Astrocyte of the cerebellum (primary cell): ENCODE measurements around the gene CHKA.
A peak's percentile ranks its signal among the peaks of the same experiment; 100 is the strongest.

Experiments used
- DNase-seq: peaks from one replicate; pipeline ENCODE4 v3.0.0-alpha.2; 2011; ENCODE audit warnings: low read depth
- H3K4me3 ChIP-seq: 2 replicates; pipeline ENCODE4 v1.5.1; 2011; ENCODE audit warnings: mild to moderate bottlenecking, low read depth, low read length, moderate library complexity
- in situ Hi-C: cut with HindIII; loops from 2 replicates; pipeline ENCODE4 v1.10.0; 2017; ENCODE audit warnings: low sequenced_read_pairs
- TF ChIP-seq, protein P1 (sequence below): IDR thresholded peaks from 2 replicates; pipeline ENCODE4 v1.5.1; 2012; ENCODE audit warnings: low read length, low read depth, moderate library complexity, mild to moderate bottlenecking; ENCODE audit errors: missing control alignments

The CHKA gene

DNA sequence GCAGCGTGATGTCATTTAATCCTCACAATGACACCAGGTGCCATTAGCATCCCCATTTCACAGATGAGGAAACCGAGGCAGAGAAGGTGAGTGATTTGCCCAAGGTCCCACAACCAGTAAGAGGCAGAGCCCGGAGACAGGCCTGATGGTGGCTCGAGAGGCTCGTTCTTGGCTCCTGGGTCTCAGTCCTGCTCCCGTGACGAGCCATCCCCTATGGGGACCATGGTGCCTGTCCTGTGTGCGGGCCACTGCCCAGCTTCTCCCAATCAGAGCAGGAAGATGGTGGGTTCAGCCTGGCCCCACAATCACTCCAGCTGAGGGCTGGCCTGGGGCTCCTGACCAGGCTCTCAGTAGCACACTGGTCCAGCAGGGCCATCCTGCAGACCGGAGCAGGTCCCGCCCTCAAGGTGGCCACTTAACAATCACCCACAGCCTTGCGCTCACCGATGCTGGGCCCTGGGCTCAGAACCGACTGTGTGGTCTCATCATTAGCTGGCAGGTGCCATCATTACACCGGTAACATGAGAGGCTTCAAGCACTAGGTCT lies 107.5 kb downstream of the CHKA start:
- in situ Hi-C loops = no loop called here
- H3K4me3 ChIP-seq = no peak overlapping the region
- TF ChIP-seq, protein P1, sequence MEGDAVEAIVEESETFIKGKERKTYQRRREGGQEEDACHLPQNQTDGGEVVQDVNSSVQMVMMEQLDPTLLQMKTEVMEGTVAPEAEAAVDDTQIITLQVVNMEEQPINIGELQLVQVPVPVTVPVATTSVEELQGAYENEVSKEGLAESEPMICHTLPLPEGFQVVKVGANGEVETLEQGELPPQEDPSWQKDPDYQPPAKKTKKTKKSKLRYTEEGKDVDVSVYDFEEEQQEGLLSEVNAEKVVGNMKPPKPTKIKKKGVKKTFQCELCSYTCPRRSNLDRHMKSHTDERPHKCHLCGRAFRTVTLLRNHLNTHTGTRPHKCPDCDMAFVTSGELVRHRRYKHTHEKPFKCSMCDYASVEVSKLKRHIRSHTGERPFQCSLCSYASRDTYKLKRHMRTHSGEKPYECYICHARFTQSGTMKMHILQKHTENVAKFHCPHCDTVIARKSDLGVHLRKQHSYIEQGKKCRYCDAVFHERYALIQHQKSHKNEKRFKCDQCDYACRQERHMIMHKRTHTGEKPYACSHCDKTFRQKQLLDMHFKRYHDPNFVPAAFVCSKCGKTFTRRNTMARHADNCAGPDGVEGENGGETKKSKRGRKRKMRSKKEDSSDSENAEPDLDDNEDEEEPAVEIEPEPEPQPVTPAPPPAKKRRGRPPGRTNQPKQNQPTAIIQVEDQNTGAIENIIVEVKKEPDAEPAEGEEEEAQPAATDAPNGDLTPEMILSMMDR = no peak
- DNase-seq = no peak

DNA sequence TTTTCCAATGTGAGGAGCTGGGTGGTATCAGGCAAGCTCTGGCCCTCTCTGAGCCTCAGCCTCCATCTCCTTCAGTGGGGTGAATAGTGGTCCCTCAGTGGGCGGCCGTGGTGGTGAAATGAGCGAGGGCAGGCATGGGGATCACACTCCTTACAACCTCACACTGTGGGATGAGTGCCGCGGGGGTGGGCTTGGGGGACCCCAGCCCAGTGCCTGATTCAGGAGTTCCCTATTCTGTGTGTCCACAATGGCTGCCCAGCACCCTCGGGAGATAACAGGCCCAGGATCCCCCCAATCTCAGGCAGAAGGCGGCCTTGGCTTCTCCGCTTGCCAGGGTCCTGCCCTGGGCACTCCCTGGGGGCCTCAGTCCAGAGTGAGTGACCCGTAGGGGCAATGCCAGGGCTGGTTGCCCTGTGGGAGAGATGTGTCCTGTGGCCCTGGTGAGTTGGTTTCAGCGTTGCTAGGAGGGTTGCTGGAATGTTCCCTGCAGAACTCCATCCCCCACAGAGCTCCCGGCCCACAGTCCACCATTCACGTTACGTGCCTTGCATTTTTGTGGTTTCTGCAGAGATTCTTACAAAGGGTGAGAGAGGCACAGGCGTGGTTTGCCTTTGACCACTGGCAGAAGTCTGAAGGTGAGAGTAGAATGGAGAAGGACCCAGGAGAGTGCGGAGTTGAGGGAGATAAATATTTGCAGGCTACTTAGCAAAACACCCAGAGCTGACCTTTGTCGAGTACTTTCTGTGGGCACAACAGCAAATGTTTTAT lies 108.2 kb downstream of the CHKA start:
- no peak overlapping the region for H3K4me3 ChIP-seq
- in situ Hi-C loops = no loop called here
- TF ChIP-seq, protein P1 = no peak
- DNase-seq = peak; percentile 95

DNA sequence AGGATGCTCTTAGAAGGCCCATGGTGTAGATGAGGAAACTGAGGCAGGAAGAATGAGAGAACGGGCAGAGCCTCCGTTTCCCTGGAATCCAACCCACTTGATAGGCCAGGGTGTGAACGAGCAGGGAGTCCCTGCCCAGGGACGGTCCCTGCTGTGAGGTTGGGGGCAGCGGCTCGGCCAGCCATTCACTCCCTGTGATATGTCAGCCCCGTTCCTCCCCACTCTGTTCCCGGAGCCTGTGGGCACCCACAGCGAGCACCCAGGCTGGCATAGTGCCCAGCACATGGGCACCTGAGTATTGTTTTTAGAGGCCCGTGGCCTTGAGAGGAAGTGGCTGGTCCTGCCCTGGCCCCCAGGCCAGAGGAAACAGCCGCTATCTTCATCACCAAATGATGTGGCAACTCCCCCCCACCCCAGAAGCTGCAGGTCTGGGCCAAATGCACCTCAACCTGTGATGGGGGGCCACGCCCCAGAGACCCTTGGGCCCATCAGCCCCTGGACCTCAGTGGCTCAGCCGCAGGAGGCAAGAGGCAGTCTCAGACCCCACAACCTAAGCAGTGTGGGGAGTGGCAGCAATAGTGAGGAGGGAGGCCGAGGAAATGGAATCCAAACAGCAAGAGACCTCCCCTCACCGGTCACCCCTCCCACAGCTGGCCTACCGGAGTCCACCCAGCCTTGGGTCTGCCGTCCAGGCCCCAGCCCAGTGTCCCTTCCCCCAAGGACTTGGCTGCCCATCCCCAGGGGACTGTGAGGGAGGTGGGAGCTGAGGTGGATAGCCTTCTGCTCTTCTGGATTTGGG lies 108.9 kb downstream of the CHKA start:
- in situ Hi-C loops = no loop called here
- TF ChIP-seq, protein P1 = no peak
- H3K4me3 ChIP-seq = no peak overlapping the region
- no peak for DNase-seq

DNA sequence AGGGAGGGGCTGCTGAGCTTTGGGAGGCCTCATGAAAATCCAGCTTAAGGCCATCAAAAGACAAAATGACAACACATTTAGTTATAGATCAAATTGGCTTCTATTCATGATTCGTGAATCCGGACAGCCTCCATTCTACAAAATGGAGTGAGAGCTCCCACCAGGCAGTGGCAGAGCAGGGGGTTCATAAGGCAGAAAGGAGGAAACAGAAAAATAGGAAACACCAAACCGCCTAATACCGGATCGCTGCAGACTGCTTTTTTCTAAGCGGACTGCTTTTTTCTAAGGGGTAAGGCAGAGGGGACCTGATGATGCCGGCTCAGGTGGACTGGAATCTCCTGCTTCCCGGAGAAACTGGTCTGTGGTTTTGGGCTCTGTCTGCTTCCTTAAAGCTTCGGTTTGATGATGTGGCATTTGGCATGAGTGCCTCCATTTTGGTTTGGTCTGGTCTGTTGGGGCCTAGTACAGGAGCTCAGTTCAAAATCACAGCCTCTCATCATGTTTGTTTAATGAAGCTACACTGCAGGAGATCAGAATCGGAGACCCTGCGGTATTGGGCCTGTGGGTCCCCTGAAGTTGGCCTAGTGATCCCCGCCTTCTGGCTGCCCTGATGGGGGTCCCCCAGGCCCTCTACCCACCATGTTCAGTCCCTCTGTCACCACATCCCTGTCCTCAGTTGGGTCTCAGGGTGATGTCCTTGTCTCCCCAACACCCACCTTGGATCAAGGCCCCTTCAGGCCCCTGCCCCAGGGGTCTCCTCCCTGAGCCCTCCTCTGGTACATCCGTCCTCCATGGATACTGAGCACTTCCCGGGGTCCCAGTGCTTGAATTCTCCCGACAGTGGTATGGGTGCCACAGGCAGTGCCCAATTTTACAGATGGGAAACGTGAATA lies 109.9 kb downstream of the CHKA start:
- DNase-seq = no peak
- TF ChIP-seq, protein P1 = no peak
- in situ Hi-C loops = no loop called here
- H3K4me3 ChIP-seq = no peak overlapping the region

- peak within 1 kb of the TSS; percentile 35 for H3K4me3 ChIP-seq
Observed at GRCh38 chr11:68010090-68011041, 110.8 kb downstream of the CHKA start, which contains the start of gene ALDH3B1. Gene ALDH3B1, plus strand, starts transcription at chr11:68010327. Its CDS starts 4,971 bp downstream, at chr11:68015298.

More at GRCh38 chr11:68010090-68011041, 110.8 kb downstream of the CHKA start, which contains the start of gene ALDH3B1:
- in situ Hi-C loops = no loop called here
- TF ChIP-seq, protein P1 = no peak
- DNase-seq = no peak
